NCI-H1436 (cell line): ENCODE data around the gene LRRC2.
"Not testable (repeated sequence)": the region's sequence is repeated elsewhere in the genome, so short reads cannot be mapped to it uniquely, and the experiment has no call there.

ENCODE experiments used
- DNase-seq: peaks from one replicate; lab custom pipeline; 2025; lab: John Stamatoyannopoulos, UW

LRRC2 gene

GRCh38 chr3:46496746-46497555 lies 69.2 kb downstream of the LRRC2 start:
- DNase-seq: no peak

- DNase-seq: no peak
Observed at GRCh38 chr3:46495901-46496456, 70.1 kb downstream of the LRRC2 start.

GRCh38 chr3:46494491-46494890 lies 71.6 kb downstream of the LRRC2 start:
- DNase-seq: not testable (repeated sequence)

- no peak for DNase-seq
Observed at GRCh38 chr3:46492890-46493547, 73.1 kb downstream of the LRRC2 start.

GRCh38 chr3:46491089-46492070 lies 74.7 kb downstream of the LRRC2 start:
- DNase-seq: no peak

GRCh38 chr3:46490338-46491084 lies 75.6 kb downstream of the LRRC2 start:
- DNase-seq: no peak

GRCh38 chr3:46489875-46490274 lies 76.2 kb downstream of the LRRC2 start:
- no peak for DNase-seq

GRCh38 chr3:46489381-46489780 lies 76.7 kb downstream of the LRRC2 start:
- DNase-seq: no peak

GRCh38 chr3:46488735-46489361 lies 77.3 kb downstream of the LRRC2 start:
- peak; percentile 73 for DNase-seq

- DNase-seq: no peak
Observed at GRCh38 chr3:46485779-46486175, 80.3 kb downstream of the LRRC2 start.

- DNase-seq: no peak
Observed at GRCh38 chr3:46484911-46485778, 81.0 kb downstream of the LRRC2 start.

GRCh38 chr3:46484388-46484787 lies 81.7 kb downstream of the LRRC2 start:
- DNase-seq: no peak

GRCh38 chr3:46483825-46484224 lies 82.3 kb downstream of the LRRC2 start:
- DNase-seq: no peak

GRCh38 chr3:46482632-46483350 lies 83.3 kb downstream of the LRRC2 start:
- no peak for DNase-seq

- DNase-seq: no peak
Observed at GRCh38 chr3:46481636-46482035, 84.5 kb downstream of the LRRC2 start.

- no peak for DNase-seq
Observed at GRCh38 chr3:46480491-46481195, 85.5 kb downstream of the LRRC2 start.

- no peak for DNase-seq
Observed at GRCh38 chr3:46479696-46480095, 86.4 kb downstream of the LRRC2 start.

- no peak for DNase-seq
Observed at GRCh38 chr3:46479021-46479420, 87.1 kb downstream of the LRRC2 start.
